Stomach smooth muscle (tissue), 2 donors: ENCODE results near the gene TGFB1.

Experiments used
- H3K27ac ChIP-seq: one replicate; pipeline ENCODE4 v1.7.0; 2013; ENCODE audit warnings: mild to moderate bottlenecking, low read length, inconsistent platforms
- H3K27me3 ChIP-seq, 2 donors: one replicate each; pipeline ENCODE4 v1.7.0; 2013; ENCODE audit warnings: low read length in 2 of 2; ENCODE audit not compliant: insufficient read depth in 2 of 2, control insufficient read depth in 1 of 2
- H3K36me3 ChIP-seq, 2 donors: one replicate each; pipeline ENCODE4 v1.7.0; 2013; ENCODE audit warnings: low read length in 2 of 2; ENCODE audit not compliant: control insufficient read depth in 2 of 2, insufficient read depth in 2 of 2
- H3K4me1 ChIP-seq: one replicate; pipeline ENCODE4 v1.7.0; 2013; ENCODE audit warnings: low read length; ENCODE audit not compliant: control insufficient read depth, insufficient read depth
- H3K4me3 ChIP-seq, 2 donors: one replicate each; pipeline ENCODE4 v1.7.0; 2013; ENCODE audit warnings: low read length in 2 of 2
- H3K9ac ChIP-seq, 2 donors: one replicate each; pipeline ENCODE4 v1.7.0; 2013; ENCODE audit warnings: low read length in 2 of 2, mild to moderate bottlenecking in 1 of 2
- H3K9me3 ChIP-seq, 2 donors: one replicate each; pipeline ENCODE4 v1.7.0; 2013; ENCODE audit warnings: low read length in 2 of 2; ENCODE audit not compliant: control insufficient read depth in 2 of 2
- donor health status: healthy.
- donor health status: Pancreatic carcinoma.

TGFB1 gene

GRCh38 chr19:41321204-41321599 lies 32.5 kb downstream of the TGFB1 start:
- Histone ChIP-seq H3K27ac (peak overlapping the region; percentile 93), H3K4me3 (no peak overlapping the region), H3K9me3 (no peaks in the 10 kb centered on the region), H3K27me3 (no peaks in the 10 kb centered on the region), H3K36me3 (peaks cover 39 to 43% of the 10 kb centered on the region in 2 donors), H3K4me1 (peaks cover 46% of the 10 kb centered on the region), H3K9ac (no peak overlapping the region)

DNA sequence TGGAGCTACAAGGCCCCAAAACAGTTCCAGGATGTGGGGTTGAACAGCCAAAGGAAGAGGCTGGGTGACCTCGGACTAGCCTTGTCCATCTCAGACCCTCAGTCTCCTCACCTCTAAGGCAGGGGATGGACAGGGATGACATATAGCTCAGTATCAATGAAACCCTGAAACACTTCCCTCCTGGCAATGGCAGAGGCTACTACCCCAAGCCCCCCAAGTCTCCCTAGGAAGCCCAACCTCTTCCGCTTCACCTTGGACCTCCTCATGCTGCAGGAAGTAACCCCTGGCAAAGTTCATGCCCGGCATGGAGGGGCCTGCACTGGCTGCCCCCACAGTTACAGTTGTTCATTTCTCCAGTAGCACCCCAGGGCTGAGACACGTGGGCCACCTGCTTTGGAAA lies 33.2 kb downstream of the TGFB1 start:
- H3K4me1 ChIP-seq, result peaks cover 39% of the 10 kb centered on the region
- no peak overlapping the region for H3K27ac ChIP-seq
- no peak overlapping the region for H3K4me3 ChIP-seq
- H3K9ac ChIP-seq, result no peak overlapping the region
- no peaks in the 10 kb centered on the region for H3K9me3 ChIP-seq
- H3K36me3 ChIP-seq, result peaks cover 39 to 48% of the 10 kb centered on the region in 2 donors
- no peaks in the 10 kb centered on the region for H3K27me3 ChIP-seq

- Histone ChIP-seq H3K4me1 (peaks cover 37% of the 10 kb centered on the region), H3K27me3 (no peaks in the 10 kb centered on the region), H3K36me3 (peaks cover 39 to 48% of the 10 kb centered on the region in 2 donors), H3K4me3 (no peak overlapping the region), H3K9ac (no peak overlapping the region), H3K27ac (no peak overlapping the region), H3K9me3 (no peaks in the 10 kb centered on the region)
Observed at GRCh38 chr19:41320185-41320518, 33.6 kb downstream of the TGFB1 start.

GRCh38 chr19:41319500-41320184 lies 34.1 kb downstream of the TGFB1 start:
- peaks cover 39 to 48% of the 10 kb centered on the region in 2 donors for H3K36me3 ChIP-seq
- H3K27me3 ChIP-seq, result no peaks in the 10 kb centered on the region

GRCh38 chr19:41318696-41319499 lies 34.8 kb downstream of the TGFB1 start:
- Histone ChIP-seq H3K27me3 (no peaks in the 10 kb centered on the region), H3K4me3 (no peak overlapping the region)

More at GRCh38 chr19:41319500-41320184, 34.1 kb downstream of the TGFB1 start:
- peaks cover 32% of the 10 kb centered on the region for H3K4me1 ChIP-seq
- no peaks in the 10 kb centered on the region for H3K9me3 ChIP-seq
- no peak overlapping the region for H3K9ac ChIP-seq
- no peak overlapping the region for H3K27ac ChIP-seq
- no peak overlapping the region for H3K4me3 ChIP-seq

DNA sequence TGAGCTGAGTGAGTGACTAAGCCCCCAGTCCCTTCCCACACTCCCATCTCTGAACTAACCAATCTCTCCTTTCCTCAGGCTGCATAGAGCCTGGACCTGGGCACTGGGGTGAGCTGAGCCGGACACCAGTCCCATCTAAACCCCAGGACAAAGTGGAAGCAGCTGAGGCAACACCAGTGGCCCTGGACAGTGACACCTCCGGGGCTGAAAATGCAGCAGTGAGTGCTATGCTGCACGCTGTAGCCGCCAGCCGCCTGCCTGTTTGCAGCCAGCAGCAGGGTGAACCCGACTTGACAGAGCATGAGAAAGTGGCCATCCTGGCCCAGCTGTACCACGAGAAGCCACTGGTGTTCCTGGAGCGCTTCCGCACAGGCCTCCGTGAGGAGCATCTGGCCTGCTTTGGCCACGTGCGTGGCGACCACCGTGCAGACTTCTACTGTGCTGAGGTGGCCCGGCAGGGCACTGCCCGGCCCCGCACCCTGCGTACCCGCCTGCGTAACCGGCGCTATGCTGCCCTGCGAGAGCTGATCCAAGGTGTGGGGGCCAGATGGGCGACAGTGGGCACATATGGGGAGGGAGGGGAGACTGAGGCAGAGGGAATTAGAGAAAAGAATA lies 37.3 kb downstream of the TGFB1 start:
- H3K27me3 ChIP-seq, result no peaks in the 10 kb centered on the region
- H3K9me3 ChIP-seq, result no peaks in the 10 kb centered on the region
- H3K4me3 ChIP-seq, result no peak overlapping the region
- peaks cover 48 to 56% of the 10 kb centered on the region in 2 donors for H3K36me3 ChIP-seq
- no peak overlapping the region for H3K9ac ChIP-seq
- no peak overlapping the region for H3K27ac ChIP-seq
- H3K4me1 ChIP-seq, result peaks cover 6% of the 10 kb centered on the region

More at GRCh38 chr19:41318696-41319499, 34.8 kb downstream of the TGFB1 start:
- no peak overlapping the region for H3K9ac ChIP-seq
- peaks cover 24% of the 10 kb centered on the region for H3K4me1 ChIP-seq
- peaks cover 39 to 48% of the 10 kb centered on the region in 2 donors for H3K36me3 ChIP-seq
- no peaks in the 10 kb centered on the region for H3K9me3 ChIP-seq
- H3K27ac ChIP-seq, result no peak overlapping the region

DNA sequence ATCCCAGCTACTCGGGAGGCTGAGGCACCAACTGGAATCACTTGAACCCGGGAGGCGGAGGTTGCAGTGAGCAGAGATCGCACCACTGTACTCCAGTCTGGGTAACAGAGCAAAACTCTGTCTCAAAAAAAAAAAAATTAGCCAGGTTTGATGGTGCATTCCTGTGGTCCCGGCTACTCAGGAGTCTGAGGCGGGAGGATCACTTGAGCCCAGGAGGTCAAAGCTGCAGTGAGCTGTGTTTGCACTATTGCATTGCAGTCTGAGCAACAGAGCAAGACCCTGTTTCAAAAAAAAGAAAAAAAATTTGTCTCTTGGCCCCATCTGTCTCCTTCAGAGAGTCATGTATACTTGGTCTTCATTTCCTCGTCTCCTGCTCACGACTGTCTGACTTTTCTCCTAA lies 42.1 kb downstream of the TGFB1 start:
- Histone ChIP-seq H3K36me3 (peaks cover 24 to 25% of the 10 kb centered on the region in 2 donors), H3K27me3 (no peaks in the 10 kb centered on the region), H3K4me1 (peaks cover 35% of the 10 kb centered on the region), H3K9ac (no peak overlapping the region), H3K27ac (no peak overlapping the region), H3K4me3 (peak overlapping the region in 1 of 2 donors; percentile 98), H3K9me3 (no peaks in the 10 kb centered on the region)

DNA sequence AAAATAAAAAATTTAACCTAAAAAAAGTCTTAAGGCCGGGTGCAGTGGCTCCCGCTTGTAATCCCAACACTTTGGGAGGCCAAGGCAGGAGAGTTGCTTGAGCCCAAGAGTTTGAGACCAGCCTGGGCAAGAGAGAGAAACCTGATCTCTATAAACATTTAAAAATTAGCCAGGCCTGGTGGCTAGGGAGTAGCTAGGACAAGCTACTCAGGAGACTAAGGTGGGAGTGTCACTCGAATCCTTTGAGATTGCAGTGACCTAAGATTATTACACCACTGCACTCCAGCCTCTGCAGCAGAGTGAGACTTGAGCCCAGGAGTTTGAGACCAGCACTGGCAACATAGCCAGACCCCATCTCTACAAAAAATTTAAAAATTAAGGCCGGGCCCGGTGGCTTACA lies 42.6 kb downstream of the TGFB1 start:
- Histone ChIP-seq H3K4me3 (peak overlapping the region; percentile 97 to 98), H3K27me3 (no peaks in the 10 kb centered on the region), H3K4me1 (peaks cover 35% of the 10 kb centered on the region), H3K27ac (peak overlapping the region; percentile 92), H3K9me3 (no peaks in the 10 kb centered on the region), H3K36me3 (peaks cover 22 to 25% of the 10 kb centered on the region in 2 donors), H3K9ac (peak overlapping the region; percentile 94 to 99)

GRCh38 chr19:41310033-41310831 lies 43.5 kb downstream of the TGFB1 start, which contains the start of gene CCDC97:
Gene CCDC97 (plus strand): TSS chr19:41310172. CDS start chr19:41310311, 139 bp downstream.
- Histone ChIP-seq H3K27ac (peak within 1 kb of the TSS; percentile 92), H3K9ac (peak within 1 kb of the TSS; percentile 94 to 99), H3K27me3 (no peaks in the 10 kb centered on the region), H3K36me3 (peaks cover 24 to 33% of the 10 kb centered on the region in 2 donors), H3K4me3 (peak within 1 kb of the TSS; percentile 97 to 98), H3K4me1 (peaks cover 35% of the 10 kb centered on the region), H3K9me3 (no peaks in the 10 kb centered on the region)
